Effector memory CD4-positive, alpha-beta T cell (primary cell): Measurements from ENCODE around the gene ITK.

Experiments used
- DNase-seq, 3 donors: peaks; one replicate each; pipeline ENCODE4 v3.0.0-alpha.2; 2020
- H3K27ac ChIP-seq: 2 replicates; pipeline ENCODE4 v1.7.0; 2013; ENCODE audit warnings: mild to moderate bottlenecking, low read length, moderate library complexity; ENCODE audit not compliant: insufficient read depth, poor library complexity, severe bottlenecking
- H3K27me3 ChIP-seq: replicated peaks from 2 replicates; pipeline ENCODE4 v1.7.0; 2013; ENCODE audit warnings: mild to moderate bottlenecking, low read length; ENCODE audit not compliant: insufficient read depth, control insufficient read depth, poor library complexity, severe bottlenecking
- H3K36me3 ChIP-seq: 2 replicates; pipeline ENCODE4 v1.7.0; 2013; ENCODE audit warnings: mild to moderate bottlenecking, low read length, moderate library complexity; ENCODE audit not compliant: control insufficient read depth, insufficient read depth
- H3K4me1 ChIP-seq: 2 replicates; pipeline ENCODE4 v1.7.0; 2013; ENCODE audit warnings: low read length, mild to moderate bottlenecking; ENCODE audit not compliant: control insufficient read depth, insufficient read depth, poor library complexity, severe bottlenecking
- H3K4me3 ChIP-seq: 2 replicates; pipeline ENCODE4 v1.7.0; 2013; ENCODE audit warnings: low read length, low read depth, mild to moderate bottlenecking; ENCODE audit not compliant: insufficient read depth, poor library complexity, severe bottlenecking
- H3K9me3 ChIP-seq: 2 replicates; pipeline ENCODE4 v1.7.0; 2013; ENCODE audit warnings: mild to moderate bottlenecking, low read length, moderate library complexity; ENCODE audit not compliant: control insufficient read depth
- total RNA-seq, 3 donors: gene quantifications; one replicate each; lab custom pipeline; 2026; lab: John Stamatoyannopoulos, UW

ITK gene
- 358 to 488 (median 464) reads per million in 3 donors for total RNA-seq

DNA sequence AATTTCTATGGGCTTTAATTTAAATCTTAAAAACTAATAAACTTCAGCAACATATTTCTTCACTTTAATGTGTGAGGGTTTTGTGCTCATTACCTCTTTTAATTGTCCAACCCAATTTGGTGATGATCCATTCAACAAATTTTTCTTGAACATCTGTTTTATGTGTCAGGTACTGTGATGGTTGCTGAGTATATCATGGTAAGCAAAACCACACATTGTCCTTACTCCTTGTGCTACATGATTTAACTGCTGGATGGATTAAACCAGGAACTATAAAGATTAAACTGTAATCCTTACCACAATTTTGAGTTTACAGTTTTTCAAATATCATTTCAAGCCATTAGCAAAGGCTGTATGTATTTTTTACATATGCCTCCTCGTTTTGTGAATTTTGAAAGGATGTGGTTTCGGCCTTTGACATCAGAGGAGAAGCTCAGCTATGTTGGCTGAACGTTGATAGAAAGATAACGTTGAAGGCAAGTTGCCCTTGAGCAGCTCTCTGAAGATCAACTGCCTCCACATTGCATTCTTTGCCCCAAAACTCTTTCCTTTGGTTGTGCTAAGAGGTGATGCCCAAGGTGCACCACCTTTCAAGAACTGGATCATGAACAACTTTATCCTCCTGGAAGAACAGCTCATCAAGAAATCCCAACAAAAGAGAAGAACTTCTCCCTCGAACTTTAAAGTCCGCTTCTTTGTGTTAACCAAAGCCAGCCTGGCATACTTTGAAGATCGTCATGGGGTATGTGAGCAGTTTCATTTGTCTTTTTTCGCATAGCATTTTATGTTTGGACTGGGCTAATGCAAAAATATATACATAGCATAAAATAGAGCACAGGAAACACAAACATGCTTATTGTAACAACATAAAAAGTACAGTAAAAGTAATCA, at the start of gene ITK:
Gene ITK (plus strand): TSS at position 467 of the 891 bp plus-strand sequence. CDS start 138 bp downstream, at position 605.
- peaks cover 6% of the 10 kb centered on the region for H3K36me3 ChIP-seq
- peaks cover 39% of the 10 kb centered on the region for H3K4me1 ChIP-seq
- no peaks in the 10 kb centered on the region for H3K9me3 ChIP-seq
- no peaks in the 10 kb centered on the region for H3K27me3 ChIP-seq
- DNase-seq: peak in 1 of 3 donors; percentile 38
- H3K27ac ChIP-seq: peak within 1 kb of the TSS; percentile 90
- peak within 1 kb of the TSS; percentile 81 for H3K4me3 ChIP-seq

DNA sequence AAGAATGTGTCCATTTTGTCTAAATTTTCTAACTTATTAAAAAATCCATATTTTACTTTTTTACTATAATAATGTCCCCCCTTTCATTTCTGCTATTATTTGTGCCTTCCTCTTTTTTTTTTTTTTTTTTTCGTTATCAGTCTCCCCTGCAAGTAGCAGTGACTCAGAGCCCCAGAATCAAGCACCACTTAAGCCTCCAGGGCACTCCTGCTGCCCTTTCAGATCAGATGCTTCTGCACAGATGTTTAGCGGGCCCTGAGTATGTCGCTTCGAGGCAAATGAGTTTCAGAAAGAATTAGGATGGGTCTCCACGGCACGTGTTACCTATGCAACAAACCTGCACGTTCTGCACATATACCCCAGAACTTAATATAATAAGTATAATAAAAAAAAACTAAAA, 49.7 kb upstream of the ITK start:
- no peak overlapping the region for H3K27ac ChIP-seq
- DNase-seq: no peak

DNA sequence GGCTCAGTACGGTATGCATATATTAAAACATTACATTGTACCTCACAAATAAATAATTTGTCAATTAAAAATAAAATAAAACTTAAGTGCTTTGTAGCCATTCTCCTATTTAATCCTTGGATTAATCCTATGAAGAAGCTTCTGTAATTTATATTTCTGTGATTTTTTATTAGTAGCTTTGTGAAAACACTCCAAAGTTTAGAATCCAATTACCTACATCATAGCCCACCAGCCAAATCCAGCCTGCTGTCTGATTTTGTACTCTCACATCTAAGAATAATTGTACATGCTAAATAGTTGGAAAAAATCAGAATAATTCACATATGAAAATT, 48.4 kb upstream of the ITK start:
- no peak overlapping the region for H3K27ac ChIP-seq
- no peak overlapping the region for H3K4me3 ChIP-seq
- no peaks in the 10 kb centered on the region for H3K4me1 ChIP-seq
- H3K36me3 ChIP-seq: peaks cover 2% of the 10 kb centered on the region
- no peak for DNase-seq
- no peaks in the 10 kb centered on the region for H3K9me3 ChIP-seq
- H3K27me3 ChIP-seq: no peaks in the 10 kb centered on the region

More for the DNA sequence above, 49.7 kb upstream of the ITK start:
- Histone ChIP-seq H3K4me1 (no peaks in the 10 kb centered on the region), H3K27me3 (no peaks in the 10 kb centered on the region), H3K4me3 (no peak overlapping the region), H3K9me3 (no peaks in the 10 kb centered on the region), H3K36me3 (no peaks in the 10 kb centered on the region)

GRCh38 chr5:157137691-157138090, 42.9 kb upstream of the ITK start:
- no peak for DNase-seq
- Histone ChIP-seq H3K36me3 (peaks cover 17% of the 10 kb centered on the region), H3K27ac (no peak overlapping the region), H3K4me3 (no peak overlapping the region), H3K9me3 (no peaks in the 10 kb centered on the region), H3K4me1 (no peaks in the 10 kb centered on the region), H3K27me3 (no peaks in the 10 kb centered on the region)

GRCh38 chr5:157142317-157143126, 38.1 kb upstream of the ITK start, which contains the start of gene MED7:
Gene MED7, minus strand, starts transcription at chr5:157142865. Its CDS starts 3,434 bp downstream, at chr5:157139431.
- peak within 1 kb of the TSS; percentile 90 for H3K27ac ChIP-seq
- DNase-seq: peak; percentile 90 to 92 (median 90)
- H3K36me3 ChIP-seq: peaks cover 13% of the 10 kb centered on the region
- peaks cover 5% of the 10 kb centered on the region for H3K4me1 ChIP-seq
- H3K9me3 ChIP-seq: no peaks in the 10 kb centered on the region
- H3K27me3 ChIP-seq: no peaks in the 10 kb centered on the region
- peak within 1 kb of the TSS; percentile 85 for H3K4me3 ChIP-seq

GRCh38 chr5:157143127-157143971, 37.3 kb upstream of the ITK start:
- Histone ChIP-seq H3K27ac (peak overlapping the region; percentile 90), H3K4me1 (peaks cover 5% of the 10 kb centered on the region), H3K4me3 (peak overlapping the region; percentile 85), H3K36me3 (peaks cover 8% of the 10 kb centered on the region), H3K27me3 (no peaks in the 10 kb centered on the region), H3K9me3 (no peaks in the 10 kb centered on the region)
- DNase-seq: peak; percentile 16 to 53 (median 17)

GRCh38 chr5:157148734-157149615, 31.7 kb upstream of the ITK start:
- no peaks in the 10 kb centered on the region for H3K27me3 ChIP-seq
- peak; percentile 55 to 74 (median 63) for DNase-seq
- H3K9me3 ChIP-seq: no peaks in the 10 kb centered on the region
- no peak overlapping the region for H3K4me3 ChIP-seq
- no peak overlapping the region for H3K27ac ChIP-seq
- no peaks in the 10 kb centered on the region for H3K36me3 ChIP-seq
- H3K4me1 ChIP-seq: peaks cover 9% of the 10 kb centered on the region

- peak overlapping the region; percentile 30 for H3K27ac ChIP-seq
- DNase-seq: no peak
- peaks cover 14% of the 10 kb centered on the region for H3K4me1 ChIP-seq
- H3K4me3 ChIP-seq: no peak overlapping the region
- H3K9me3 ChIP-seq: no peaks in the 10 kb centered on the region
- no peaks in the 10 kb centered on the region for H3K27me3 ChIP-seq
- no peaks in the 10 kb centered on the region for H3K36me3 ChIP-seq
These were observed 29.6 kb upstream of the ITK start for GRCh38 chr5:157150995-157151394.

GRCh38 chr5:157155297-157155696, 25.3 kb upstream of the ITK start:
- Histone ChIP-seq H3K9me3 (no peaks in the 10 kb centered on the region), H3K27ac (peak overlapping the region; percentile 58), H3K4me3 (peak overlapping the region; percentile 27), H3K4me1 (peaks cover 31% of the 10 kb centered on the region), H3K36me3 (no peaks in the 10 kb centered on the region), H3K27me3 (no peaks in the 10 kb centered on the region)
- DNase-seq: no peak
